Cardiac septum (tissue), 1 donor: ENCODE data around the gene ILF3. TPM values are rescaled to one million over a fixed set of nuclear protein-coding genes. Genes with fewer than 3 reads are reported as not detected.

Source experiments
- DNase-seq: peaks from one replicate; pipeline ENCODE4 v3.0.0-alpha.2; 2020; ENCODE audit warnings: low spot score
- intact Hi-C: fragments of 100-400 bp; cut with DNase I; formaldehyde crosslinking; loops from one replicate; pipeline ENCODE4 v1.14.0; 2022
- total RNA-seq: library from RNA; stranded (reverse); fragmentation: NEBNext Ultra II Directional; extraction: Animal tissue kit (Norgen Biotek cat#: 25700); gene quantifications from one replicate; pipeline ENCODE4 v1.2.1, GENCODE V29; 2021
- donor health status: DM: no; HTN: no; CAD: no.

Gene ILF3
- total RNA-seq, 1 donor from 2014 or later: 115 TPM

DNA sequence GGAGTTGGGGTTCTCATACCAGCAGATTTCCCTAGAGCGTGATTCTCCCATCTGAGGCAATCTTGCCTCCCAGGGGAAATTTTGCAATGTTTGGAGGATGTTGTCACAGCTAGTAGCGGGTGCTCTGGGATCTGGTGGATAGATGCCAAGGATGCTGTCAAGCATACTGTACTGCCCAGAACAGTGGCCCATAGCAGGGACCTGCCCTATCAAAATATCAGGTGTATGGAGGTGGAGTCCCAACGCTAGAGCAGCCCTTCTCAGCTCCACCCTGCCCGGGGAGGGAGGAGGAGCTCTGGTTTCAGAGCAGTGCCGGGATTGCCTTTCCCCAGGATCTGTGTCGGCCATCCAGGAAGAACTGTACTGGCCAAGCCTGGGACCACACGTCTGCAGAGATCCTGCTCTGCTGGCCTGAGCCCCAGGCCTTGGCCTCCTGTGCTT is 36.2 kb downstream of the ILF3 start:
- DNase-seq: no peak
- intact Hi-C loops: no loop called here

DNA sequence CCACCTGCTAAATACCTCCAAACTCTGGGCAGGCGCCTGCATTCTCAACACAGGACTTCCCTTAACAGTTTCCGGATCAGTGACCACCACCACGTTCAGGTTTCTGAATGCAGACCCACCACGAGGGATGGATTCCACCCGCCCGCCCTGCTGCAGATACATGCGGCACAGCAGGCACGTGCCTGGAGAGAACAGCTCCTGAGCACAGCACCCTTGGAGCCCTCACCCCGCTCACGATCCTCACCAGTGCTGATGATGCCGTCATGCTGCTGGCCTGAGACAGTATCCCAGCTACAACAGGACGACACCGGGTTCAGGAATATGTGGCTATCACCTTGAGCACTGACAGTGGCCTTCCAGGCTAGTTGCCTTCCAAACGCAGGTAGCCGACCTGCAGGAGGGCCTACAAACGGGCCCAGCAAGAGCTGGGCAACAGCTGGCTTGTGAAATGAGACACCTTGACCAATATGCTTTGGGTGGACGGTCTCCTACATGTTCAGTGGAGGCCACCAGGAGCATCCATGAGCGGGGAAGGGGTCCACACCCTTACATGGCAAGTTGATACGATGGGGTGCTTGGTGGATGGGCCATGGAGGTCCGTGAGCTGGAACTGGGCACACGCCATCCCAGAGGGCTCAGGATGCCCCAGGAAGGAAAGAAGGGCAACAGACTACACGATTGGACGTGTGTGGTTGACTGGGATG is 37.2 kb downstream of the ILF3 start:
- no peak for DNase-seq
- intact Hi-C loops: no loop called here

- intact Hi-C loops: no loop called here
- no peak for DNase-seq
Observed at GRCh38 chr19:10691883-10692282, 37.7 kb downstream of the ILF3 start.

DNA sequence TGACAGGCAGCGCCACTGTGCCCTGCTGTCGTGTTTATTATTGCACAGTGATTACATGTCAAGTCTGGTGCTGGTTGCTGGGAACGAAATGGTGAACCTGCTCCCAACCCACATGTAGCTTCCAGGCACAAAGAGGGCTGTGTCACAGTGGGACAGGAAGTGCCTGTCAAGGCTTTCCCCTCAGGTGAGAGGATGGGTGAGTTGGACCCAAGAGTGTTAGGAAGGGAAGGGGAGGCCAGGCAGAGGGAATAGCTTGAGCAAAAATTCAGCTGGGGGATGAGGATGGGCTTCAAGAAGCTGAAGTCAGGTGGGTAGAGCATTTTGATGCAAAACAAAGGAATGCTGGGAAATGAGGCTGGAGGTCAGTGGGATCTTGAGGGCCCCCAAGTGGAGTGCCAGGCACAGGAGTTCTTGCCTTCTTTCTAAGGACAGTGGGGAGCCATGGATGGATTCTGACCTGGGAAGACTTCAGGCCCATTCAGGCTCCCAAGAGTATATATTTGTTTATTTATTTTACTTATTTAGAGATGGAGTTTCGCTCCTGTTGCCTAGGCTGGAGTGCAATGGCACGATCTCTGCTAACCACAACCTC is 38.6 kb downstream of the ILF3 start:
- no peak for DNase-seq
- intact Hi-C loops: no loop called here

DNA sequence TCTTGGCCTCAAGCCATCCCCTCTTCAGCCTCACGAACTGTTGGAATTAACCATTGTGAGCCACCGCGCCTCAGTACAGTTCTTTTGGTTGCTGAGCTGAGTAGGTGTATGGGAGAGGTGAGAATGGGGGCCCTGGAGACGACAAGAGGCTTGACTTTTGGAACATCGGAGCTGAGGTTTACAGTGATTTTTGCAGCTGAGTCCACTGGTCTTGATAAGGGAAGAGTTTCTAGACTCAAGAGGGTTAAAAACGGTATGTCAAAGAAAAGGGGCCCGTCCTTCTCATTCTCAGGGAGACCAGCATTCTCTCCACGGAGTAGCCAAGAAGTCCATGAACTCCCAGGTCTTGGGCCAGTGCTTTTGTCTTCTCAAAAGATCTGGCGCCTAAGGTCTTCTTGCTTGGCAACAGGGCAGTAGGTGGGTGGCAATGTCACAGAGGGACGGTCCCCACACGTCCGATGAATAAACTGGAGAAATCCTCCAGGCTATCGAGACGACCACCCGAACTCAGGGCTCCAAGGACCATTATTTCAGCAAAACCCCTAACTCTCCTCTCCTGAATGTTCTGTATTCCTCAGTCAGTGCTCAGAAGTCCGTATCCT is 40.7 kb downstream of the ILF3 start:
- intact Hi-C loops: loop anchor here (5.0 kb wide), 2 partner anchors 38 to 113 kb away; no protein-coding TSS in a partner anchor
- DNase-seq: no peak

GRCh38 chr19:10695401-10696398 is 41.6 kb downstream of the ILF3 start:
- intact Hi-C loops: loop anchor here (5.0 kb wide), 2 partner anchors 38 to 113 kb away; no protein-coding TSS in a partner anchor
- peak; percentile 95 for DNase-seq

DNA sequence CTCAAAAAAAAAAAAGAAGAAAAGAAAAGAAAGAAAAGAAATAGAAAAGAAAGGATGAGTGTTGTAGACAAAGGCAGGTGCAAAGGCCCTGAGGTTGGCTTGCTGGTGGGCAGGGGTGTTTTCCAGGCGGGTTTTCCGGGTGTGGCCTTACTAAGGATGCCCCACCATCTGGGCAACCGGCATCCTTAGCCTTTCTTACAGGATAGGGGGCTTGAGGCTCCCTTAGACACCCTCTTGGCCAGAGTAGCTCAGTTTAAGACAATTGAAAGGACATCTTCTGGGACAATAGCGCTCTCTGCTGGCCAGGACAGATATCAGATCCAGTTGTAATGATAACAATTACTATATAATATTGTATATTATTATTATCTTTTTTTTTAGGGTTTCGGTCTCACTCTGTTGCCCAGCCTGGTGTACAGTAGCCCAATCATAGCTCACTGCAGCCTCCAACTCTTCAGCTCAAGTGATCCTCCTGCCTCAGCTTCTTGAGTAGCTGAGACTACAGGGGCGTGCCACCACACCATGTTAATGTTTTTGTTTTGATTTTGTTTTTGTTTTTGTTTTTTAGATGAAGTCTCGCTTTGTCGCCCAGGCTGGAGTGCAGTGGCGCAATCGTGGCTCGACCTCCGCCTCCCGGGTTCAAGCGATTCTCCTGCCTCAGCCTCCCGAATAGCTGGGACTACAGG is 45.6 kb downstream of the ILF3 start:
- no peak for DNase-seq
- intact Hi-C loops: loop anchor here (5.0 kb wide), 2 partner anchors 42 to 117 kb away; no protein-coding TSS in a partner anchor

GRCh38 chr19:10701955-10702525 is 47.9 kb downstream of the ILF3 start:
- no peak for DNase-seq

GRCh38 chr19:10706990-10707389 is 52.8 kb downstream of the ILF3 start:
- no peak for DNase-seq
- intact Hi-C loops: no loop called here

More at GRCh38 chr19:10701955-10702525, 47.9 kb downstream of the ILF3 start:
- intact Hi-C loops: no loop called here

- intact Hi-C loops: no loop called here
- DNase-seq: no peak
Observed at GRCh38 chr19:10707440-10707839, 53.3 kb downstream of the ILF3 start.

DNA sequence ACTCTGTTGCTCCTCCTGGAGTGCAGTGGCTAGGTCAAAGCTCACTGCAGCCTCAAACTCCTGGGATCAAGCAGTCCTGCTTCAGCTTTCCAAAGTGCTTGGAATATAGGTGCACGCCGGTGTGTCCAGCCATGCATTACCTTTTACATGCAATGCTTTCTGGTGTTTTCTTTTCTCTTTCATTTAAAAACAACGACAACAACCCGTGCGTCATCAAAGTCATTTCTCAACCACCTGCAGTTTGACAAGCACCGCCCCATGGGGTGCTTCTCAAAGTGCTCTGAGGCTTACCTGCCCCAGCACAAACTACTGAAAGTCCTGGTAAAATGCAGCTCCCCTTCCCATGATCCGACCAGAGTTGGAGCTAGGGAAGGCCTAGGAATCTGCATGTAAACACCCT is 54.1 kb downstream of the ILF3 start:
- no peak for DNase-seq
- intact Hi-C loops: no loop called here

GRCh38 chr19:10712045-10712444 is 57.9 kb downstream of the ILF3 start:
- intact Hi-C loops: no loop called here
- DNase-seq: no peak

- intact Hi-C loops: no loop called here
- DNase-seq: no peak
Observed at GRCh38 chr19:10712754-10713153, 58.6 kb downstream of the ILF3 start.

- intact Hi-C loops: no loop called here
- DNase-seq: no peak
Observed at GRCh38 chr19:10713317-10713716, 59.2 kb downstream of the ILF3 start.

DNA sequence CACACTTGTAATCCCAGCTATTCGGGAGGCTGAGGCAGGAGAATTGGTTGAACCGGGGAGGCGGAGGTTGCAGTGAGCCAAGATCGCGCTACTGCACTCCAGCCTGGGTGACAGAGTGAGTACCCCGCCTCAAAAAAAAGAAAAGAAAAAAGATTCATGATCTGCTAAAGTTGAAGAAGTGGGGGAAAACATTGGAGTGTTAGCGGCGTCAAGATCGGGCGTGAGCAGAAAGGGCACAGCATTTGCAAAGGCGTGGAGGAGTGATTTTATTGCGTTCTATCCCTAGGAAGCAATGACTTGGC is 62.9 kb downstream of the ILF3 start:
- intact Hi-C loops: loop anchor here (2.0 kb wide), 1 partner anchor 148 kb away; no protein-coding TSS in a partner anchor
- no peak for DNase-seq

DNA sequence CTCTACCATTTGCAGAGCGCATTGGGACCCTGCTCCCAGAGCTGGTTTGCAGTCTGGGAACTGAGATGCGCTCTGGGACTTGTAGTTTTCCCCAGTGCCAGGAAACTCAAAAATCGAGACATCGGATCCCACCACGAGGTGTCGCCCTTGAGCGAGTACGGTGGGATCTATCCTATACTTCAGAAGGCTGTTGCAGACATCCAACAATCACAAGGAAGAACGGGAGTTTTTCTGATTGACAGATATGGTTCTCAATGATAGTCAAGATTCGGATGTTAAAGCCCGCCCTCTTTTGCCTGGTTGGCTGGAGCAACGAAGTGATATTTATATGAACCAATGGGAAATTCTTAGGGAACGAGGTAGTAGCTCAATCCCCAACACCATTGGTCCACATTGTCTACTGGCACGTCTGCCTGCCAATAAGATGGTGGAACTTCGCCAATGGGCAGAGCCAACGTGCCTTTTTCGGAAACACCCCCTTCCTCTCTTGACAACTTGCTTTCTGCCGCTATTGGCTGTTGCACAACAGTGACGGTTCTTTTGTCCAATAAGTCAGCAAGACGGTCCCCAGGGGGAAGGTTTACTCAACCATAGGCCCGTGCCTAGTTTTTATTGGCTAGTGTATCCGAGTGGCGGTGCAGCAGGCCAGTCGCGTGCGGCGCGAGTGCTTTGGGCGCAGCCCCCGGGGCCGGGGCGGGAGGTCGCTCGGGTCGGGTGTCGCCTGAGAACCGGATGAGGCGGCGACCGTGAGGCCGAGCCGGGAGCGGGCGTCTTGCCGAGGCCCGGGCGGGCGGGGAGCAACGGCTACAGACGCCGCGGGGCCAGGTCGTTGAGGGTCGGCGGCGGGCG is 63.4 kb downstream of the ILF3 start, which contains the start of gene DNM2:
DNM2 (plus strand) TSS at position 724 of the 849 bp plus-strand sequence. CDS start 164 bp downstream, outside the sequence.
- intact Hi-C loops: loop anchor here (2.0 kb wide), 2 partner anchors 51 to 147 kb away; no protein-coding TSS in a partner anchor
- peak; percentile 99 for DNase-seq
